ENCODE results near the gene THSD7B. TPM values are rescaled to one million over a fixed set of nuclear protein-coding genes. Genes with fewer than 3 reads are reported as not detected.

Gene THSD7B
- total and polyA plus RNA-seq, 2 of the 8 experiments (the other 6 are each of a cell fraction or from before 2014, with no cell fraction given): 0.60 to 2.9 TPM

GRCh38 chr2:137700681-137701080 is 935.3 kb downstream of the THSD7B start:
- H3K79me2 ChIP-seq (ENCODE audit: control insufficient read depth in 1 of 2, insufficient read depth in 2 of 2, low read length in 2 of 2): no peaks in the 10 kb centered on the region
- H2BK20ac ChIP-seq (ENCODE audit: low read length): no peak overlapping the region
- H3K27ac ChIP-seq (ENCODE audit: low read depth, low read length): no peak overlapping the region
- H3K4me1 ChIP-seq (replicated peaks in 1 of 4; ENCODE audit: control insufficient read depth in 3 of 4, insufficient read depth in 4 of 4, low read length in 3 of 4): no peaks in the 10 kb centered on the region
- no peak overlapping the region for H3K4ac ChIP-seq (replicated peaks; ENCODE audit: insufficient read length, low read depth, low read length)
- no peak for TF ChIP-seq TAF1 (IDR thresholded peaks at IDR 0.05; ENCODE audit: low read depth, low read length)
- no peak for TF ChIP-seq CREB1 (IDR thresholded peaks at IDR 0.05)
- TF ChIP-seq, protein P1, sequence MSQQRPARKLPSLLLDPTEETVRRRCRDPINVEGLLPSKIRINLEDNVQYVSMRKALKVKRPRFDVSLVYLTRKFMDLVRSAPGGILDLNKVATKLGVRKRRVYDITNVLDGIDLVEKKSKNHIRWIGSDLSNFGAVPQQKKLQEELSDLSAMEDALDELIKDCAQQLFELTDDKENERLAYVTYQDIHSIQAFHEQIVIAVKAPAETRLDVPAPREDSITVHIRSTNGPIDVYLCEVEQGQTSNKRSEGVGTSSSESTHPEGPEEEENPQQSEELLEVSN (IDR thresholded peaks at IDR 0.05): no peak
- no peak for TF ChIP-seq BCL11A (IDR thresholded peaks at IDR 0.05; ENCODE audit: low read depth in 2 of 2, low read length in 2 of 2)
- TF ChIP-seq SP4 (IDR thresholded peaks at IDR 0.05; ENCODE audit: low read length): no peak
- no peak for TF ChIP-seq TAF7 (optimal IDR thresholded peaks at IDR 0.05; ENCODE audit: borderline replicate concordance, low read depth, low read length)
- no peak overlapping the region for H3K14ac ChIP-seq (ENCODE audit: insufficient read length)
- H4K5ac ChIP-seq (ENCODE audit: insufficient read length, low read depth, low read length): no peak overlapping the region
- no peak for FAIRE-seq
- no peak overlapping the region for H3K23ac ChIP-seq (ENCODE audit: insufficient read length)
- no peak overlapping the region for H2AFZ ChIP-seq (ENCODE audit: low read length)
- H3K18ac ChIP-seq (ENCODE audit: extremely low read depth, low read length): no peak overlapping the region
- H2BK5ac ChIP-seq (ENCODE audit: low read depth, low read length): no peak overlapping the region
- POLR2A ChIA-PET (ENCODE audit: partially characterized antibody): no interaction called here
- H3K23me2 ChIP-seq (ENCODE audit: low read depth, low read length): no peaks in the 10 kb centered on the region
- H2AK5ac ChIP-seq (ENCODE audit: low read depth, low read length): no peak overlapping the region
- no peaks in the 10 kb centered on the region for H4K20me1 ChIP-seq (replicated peaks in 1 of 2; ENCODE audit: control insufficient read depth in 1 of 2, insufficient read depth in 2 of 2, low read length in 2 of 2)
- no peak overlapping the region for H2BK120ac ChIP-seq (replicated peaks; ENCODE audit: low read depth, low read length)
- no peaks in the 10 kb centered on the region for H3K27me3 ChIP-seq (replicated peaks in 1 of 4; ENCODE audit: control insufficient read depth in 3 of 4, extremely low read depth in 1 of 4, insufficient read depth in 3 of 4, low read length in 3 of 4)
- H3K4me3 ChIP-seq (ENCODE audit: extremely low read depth in 1 of 4, insufficient read depth in 2 of 4, low read depth in 3 of 4, low read length in 4 of 4): no peak overlapping the region
- DNase-seq (ENCODE audit: low read depth in 1 of 2, low spot score in 2 of 2): peak in 1 of 2 experiments; percentile 1
- no peak overlapping the region for H2BK15ac ChIP-seq (ENCODE audit: low read length)
- H3K56ac ChIP-seq (replicated peaks; ENCODE audit: insufficient read length, low read depth, low read length): no peak overlapping the region
- CTCF ChIA-PET (ENCODE audit: partially characterized antibody): no interaction called here
- H4K91ac ChIP-seq (replicated peaks; ENCODE audit: insufficient read length, low read length): no peak overlapping the region
- no peaks in the 10 kb centered on the region for H3K36me3 ChIP-seq (ENCODE audit: control insufficient read depth in 2 of 4, insufficient read depth in 4 of 4, low read length in 3 of 4)
- no peak overlapping the region for H4K8ac ChIP-seq (ENCODE audit: extremely low read depth, insufficient read depth, low read length)
- no peak overlapping the region for H3K9ac ChIP-seq (replicated peaks in 1 of 4; ENCODE audit: extremely low read depth in 1 of 4, low read depth in 3 of 4, low read length in 3 of 4)
- H3K9me3 ChIP-seq (ENCODE audit: insufficient read depth in 2 of 2, low read depth in 1 of 2, low read length in 1 of 2): peaks cover 4 to 7% of the 10 kb centered on the region in 2 experiments; a peak in 3 of 4 replicates
- no peak overlapping the region for H2BK12ac ChIP-seq (ENCODE audit: low read depth, low read length)
- H3K4me2 ChIP-seq (ENCODE audit: insufficient read depth in 1 of 2, low read depth in 2 of 2, low read length in 2 of 2): no peak overlapping the region
- H3K79me1 ChIP-seq (ENCODE audit: low read depth, low read length): no peaks in the 10 kb centered on the region
